HCT116 (cell line): ENCODE measurements around the gene RAB13.
A peak's percentile ranks its signal among the peaks of the same experiment; 100 is the strongest.

Experiments used
- CEBPB ChIP-seq: IDR thresholded peaks from 2 replicates; pipeline ENCODE4 v1.6.1; 2012; ENCODE audit warnings: low read depth
- CTCF ChIP-seq, 3 experiments: fragments of 200-600 bp in 1 of 3; sonication (generic) in 1 of 3; IDR thresholded peaks in 2 of 3; conservative IDR thresholded peaks in 1 of 3; 2 replicates each; pipeline ENCODE4 v1.5.1; 2012 to 2017; ENCODE audit warnings: low read depth in 2 of 3, low read length in 2 of 3, antibody characterized with exemption in 1 of 3, borderline replicate concordance in 1 of 3, control low read depth in 1 of 3, mild to moderate bottlenecking in 1 of 3, mixed read lengths in 1 of 3, mixed run types in 1 of 3, moderate library complexity in 1 of 3; ENCODE audit not compliant: insufficient read depth in 1 of 3
- EGR1 ChIP-seq: IDR thresholded peaks from 2 replicates; pipeline ENCODE4 v1.6.1; 2012; ENCODE audit warnings: low read depth
- ELF1 ChIP-seq: IDR thresholded peaks from 2 replicates; pipeline ENCODE4 v1.6.1; 2012; ENCODE audit warnings: low read depth, borderline replicate concordance
- EZH2 ChIP-seq: fragments of 200-600 bp; sonication (generic); IDR thresholded peaks from 2 replicates; pipeline ENCODE4 v1.6.1; 2017; ENCODE audit warnings: antibody characterized with exemption, mixed run types
- EZH2phosphoT487 ChIP-seq: fragments of 200-600 bp; IDR thresholded peaks from 2 replicates; pipeline ENCODE4 v1.6.1; 2018; ENCODE audit warnings: antibody characterized with exemption, borderline replicate concordance
- POLR2A ChIP-seq: IDR thresholded peaks from 2 replicates; pipeline ENCODE4 v1.7.0; 2011; ENCODE audit warnings: borderline replicate concordance; ENCODE audit not compliant: insufficient read depth, insufficient read length; ENCODE audit errors: extremely low read depth
- POLR2AphosphoS5 ChIP-seq: IDR thresholded peaks from 2 replicates; pipeline ENCODE4 v1.6.1; 2011; ENCODE audit warnings: mild to moderate bottlenecking, low read depth, low read length, moderate library complexity
- SP1 ChIP-seq: IDR thresholded peaks from 2 replicates; pipeline ENCODE4 v1.6.1; 2012; ENCODE audit warnings: low read depth
- SRF ChIP-seq: IDR thresholded peaks from 2 replicates; pipeline ENCODE4 v1.6.1; 2012; ENCODE audit warnings: low read depth
- YY1 ChIP-seq: IDR thresholded peaks from 2 replicates; pipeline ENCODE4 v1.6.1; 2011; ENCODE audit warnings: low read length, low read depth, moderate library complexity, mild to moderate bottlenecking; ENCODE audit not compliant: insufficient replicate concordance; ENCODE audit errors: extremely low read depth

GRCh38 chr1:153977250-153978240 is 8.6 kb downstream of the RAB13 start, which contains the start of gene JTB:
- TF ChIP-seq CTCF (IDR thresholded peaks at IDR 0.05 in 2 of 3, conservative IDR thresholded peaks at IDR 0.05 in 1 of 3; ENCODE audit: borderline replicate concordance in 1 of 3, insufficient read depth in 1 of 3, low read depth in 2 of 3, low read length in 2 of 3) (no peak), SP1 (peak; percentile 13; the same call in 1 of the 2 replicates), EGR1 (peak; percentile 78), EZH2 (no peak), POLR2A (peak; percentile 48), CEBPB (no peak), POLR2AphosphoS5 (peak; percentile 94), ELF1 (no peak; the same call in 1 of the 2 replicates), YY1 (peak; percentile 93), SRF (no peak), EZH2phosphoT487 (no peak)
